Mesenchymal stem cell (in vitro differentiated cells and primary cell): Measurements from ENCODE around the gene GAS7.

Experiments used
- DNase-seq: peaks from one replicate; pipeline ENCODE4 v3.0.0-alpha.2; 2013
- H2AFZ ChIP-seq: one replicate; pipeline ENCODE4 v1.6.1; 2013; ENCODE audit warnings: low read depth, mild to moderate bottlenecking, control low read depth, inconsistent platforms, low read length, moderate library complexity
- H2AK5ac ChIP-seq: 2 replicates; pipeline ENCODE4 v1.6.1; 2013; ENCODE audit warnings: low read length, moderate library complexity, mild to moderate bottlenecking, inconsistent platforms; ENCODE audit not compliant: severe bottlenecking
- H2BK120ac ChIP-seq: one replicate; pipeline ENCODE4 v1.6.1; 2013; ENCODE audit warnings: low read depth, mild to moderate bottlenecking, inconsistent platforms, low read length, moderate library complexity
- H2BK12ac ChIP-seq, 2 experiments: one replicate each; pipeline ENCODE4 v1.6.1; 2013; ENCODE audit warnings: inconsistent platforms in 2 of 2, low read length in 2 of 2, mild to moderate bottlenecking in 2 of 2, moderate library complexity in 2 of 2, control low read depth in 1 of 2
- H2BK15ac ChIP-seq: one replicate; pipeline ENCODE4 v1.6.1; 2013; ENCODE audit warnings: mild to moderate bottlenecking, low read depth, inconsistent platforms; ENCODE audit not compliant: poor library complexity, severe bottlenecking
- H2BK5ac ChIP-seq: 2 replicates; pipeline ENCODE4 v1.6.1; 2013; ENCODE audit warnings: low read depth, mild to moderate bottlenecking, low read length, control low read depth, inconsistent platforms; ENCODE audit not compliant: poor library complexity, severe bottlenecking
- H3K14ac ChIP-seq, 2 experiments: one replicate each; pipeline ENCODE4 v1.6.1; 2013; ENCODE audit warnings: inconsistent platforms in 2 of 2, low read length in 2 of 2, control low read depth in 1 of 2, mild to moderate bottlenecking in 1 of 2, moderate library complexity in 1 of 2
- H3K18ac ChIP-seq, 2 experiments: one replicate each; pipeline ENCODE4 v1.6.1; 2013; ENCODE audit warnings: inconsistent platforms in 2 of 2, low read length in 2 of 2, control low read depth in 1 of 2, low read depth in 1 of 2, mild to moderate bottlenecking in 1 of 2
- H3K23ac ChIP-seq, 2 experiments: one replicate each; pipeline ENCODE4 v1.6.1; 2013; ENCODE audit warnings: inconsistent platforms in 2 of 2, low read length in 2 of 2, mild to moderate bottlenecking in 2 of 2, moderate library complexity in 2 of 2, control low read depth in 1 of 2
- H3K27ac ChIP-seq: 2 replicates; pipeline ENCODE4 v1.5.1; 2013; ENCODE audit warnings: mild to moderate bottlenecking, moderate library complexity, low read length, control low read depth, inconsistent platforms; ENCODE audit not compliant: poor library complexity, severe bottlenecking
- H3K27me3 ChIP-seq, 2 experiments: 2 replicates each; pipeline versions ENCODE4 v1.6.1 to v1.7.0; 2013; ENCODE audit warnings: low read length in 2 of 2, mild to moderate bottlenecking in 2 of 2, moderate library complexity in 2 of 2, control low read depth in 1 of 2, inconsistent platforms in 1 of 2; ENCODE audit not compliant: control insufficient read depth in 1 of 2, insufficient read depth in 1 of 2
- H3K36me3 ChIP-seq, 2 experiments: 2 replicates each; pipeline versions ENCODE4 v1.6.1 to v1.7.0; 2013; ENCODE audit warnings: low read length in 2 of 2, control low read depth in 1 of 2, inconsistent platforms in 1 of 2, low read depth in 1 of 2, mild to moderate bottlenecking in 1 of 2; ENCODE audit not compliant: insufficient read depth in 2 of 2, control insufficient read depth in 1 of 2
- H3K4ac ChIP-seq, 2 experiments: one replicate each; pipeline ENCODE4 v1.6.1; 2013; ENCODE audit warnings: inconsistent platforms in 2 of 2, low read length in 2 of 2, mild to moderate bottlenecking in 2 of 2, moderate library complexity in 2 of 2, control low read depth in 1 of 2, low read depth in 1 of 2
- H3K4me1 ChIP-seq: 2 replicates; pipeline ENCODE4 v1.6.1; 2013; ENCODE audit warnings: low read depth, low read length, control low read depth; ENCODE audit not compliant: control insufficient read depth, insufficient read depth
- H3K4me2 ChIP-seq: 2 replicates; pipeline ENCODE4 v1.6.1; 2013; ENCODE audit warnings: low read length, mild to moderate bottlenecking, inconsistent platforms; ENCODE audit not compliant: poor library complexity, severe bottlenecking
- H3K4me3 ChIP-seq, 2 experiments: 2 replicates each; pipeline versions ENCODE4 v1.5.1 to v1.7.0; 2013; ENCODE audit warnings: low read length in 2 of 2, mild to moderate bottlenecking in 2 of 2, control low read depth in 1 of 2, low read depth in 1 of 2; ENCODE audit not compliant: insufficient read depth in 1 of 2
- H3K79me1 ChIP-seq: replicated peaks from 2 replicates; pipeline ENCODE4 v1.6.1; 2013; ENCODE audit warnings: mild to moderate bottlenecking, control low read depth, low read length, inconsistent platforms; ENCODE audit not compliant: poor library complexity, severe bottlenecking
- H3K9ac ChIP-seq: 2 replicates; pipeline ENCODE4 v1.7.0; 2013; ENCODE audit warnings: mild to moderate bottlenecking, low read length, moderate library complexity
- H3K9me3 ChIP-seq: 2 replicates; pipeline ENCODE4 v1.7.0; 2013; ENCODE audit warnings: mild to moderate bottlenecking, low read length; ENCODE audit not compliant: control insufficient read depth
- H4K8ac ChIP-seq: one replicate; pipeline ENCODE4 v1.6.1; 2013; ENCODE audit warnings: inconsistent platforms, mild to moderate bottlenecking, low read length, moderate library complexity
- H4K91ac ChIP-seq: one replicate; pipeline ENCODE4 v1.6.1; 2013; ENCODE audit warnings: mild to moderate bottlenecking, low read length, inconsistent platforms
- WGBS: methylation state at CpG from one replicate; pipeline ENCODE4 v1.1.7; 2013; ENCODE audit warnings: mixed read lengths; 5-methylcytosine and 5-hydroxymethylcytosine counted together

The GAS7 gene

DNA sequence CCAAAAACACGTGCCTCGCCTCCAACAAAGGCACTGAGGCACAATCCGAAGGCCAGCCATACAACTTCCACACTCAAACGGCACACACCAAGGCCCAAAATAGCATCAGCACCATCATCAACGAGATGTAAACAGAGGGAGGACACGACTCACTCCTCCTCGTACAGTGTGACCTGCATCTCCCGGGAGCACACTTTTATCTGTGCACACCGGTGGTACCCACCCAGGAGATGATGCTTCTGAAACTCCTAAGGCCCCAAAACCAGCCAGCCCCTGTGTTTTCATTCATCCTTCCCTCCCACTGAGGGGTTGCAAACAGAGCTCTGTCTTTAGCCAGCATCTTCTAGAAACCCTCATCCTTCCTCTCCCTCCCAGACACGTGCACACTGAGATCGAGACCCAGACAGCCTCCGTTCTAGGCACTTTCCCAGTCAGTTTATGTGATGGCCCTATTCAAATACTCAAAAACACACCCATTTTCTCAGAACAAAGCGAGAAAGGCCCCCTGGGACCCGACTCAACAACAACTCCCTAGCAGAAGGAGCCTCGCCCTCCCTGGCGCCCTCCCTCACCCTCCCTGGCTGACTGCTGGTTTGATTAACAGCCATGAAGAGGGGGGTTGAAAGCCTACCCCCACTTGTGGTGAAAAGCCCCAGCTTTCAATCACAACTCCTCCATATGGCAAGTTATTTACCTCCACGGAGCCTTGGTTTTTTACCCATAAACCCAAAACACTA is 76.3 kb downstream of the GAS7 start:
- H3K9ac ChIP-seq: peak overlapping the region; percentile 10
- H3K27me3 ChIP-seq: no peaks in the 10 kb centered on the region
- DNase-seq: no peak
- H2BK5ac ChIP-seq: no peak overlapping the region
- peak overlapping the region; percentile 50 for H2AK5ac ChIP-seq
- WGBS: 63% methylated on average over 16 of the region's 17 CpGs
- H3K14ac ChIP-seq: peak overlapping the region in 1 of 2 experiments; percentile 87
- no peak overlapping the region for H3K4me3 ChIP-seq
- peak overlapping the region; percentile 80 for H4K8ac ChIP-seq
- no peak overlapping the region for H3K27ac ChIP-seq
- H3K9me3 ChIP-seq: no peaks in the 10 kb centered on the region
- peak overlapping the region; percentile 51 to 94 for H2BK12ac ChIP-seq
- H3K36me3 ChIP-seq: no peaks in the 10 kb centered on the region
- peaks cover 45% of the 10 kb centered on the region for H3K4me1 ChIP-seq
- H3K4me2 ChIP-seq: no peak overlapping the region
- H4K91ac ChIP-seq: peak overlapping the region; percentile 87
- peak overlapping the region; percentile 91 for H2BK15ac ChIP-seq
- H2BK120ac ChIP-seq: no peak overlapping the region
- H3K18ac ChIP-seq: peak overlapping the region; percentile 81 to 95
- peaks cover 4% of the 10 kb centered on the region for H3K79me1 ChIP-seq
- H2AFZ ChIP-seq: peak overlapping the region; percentile 8
- no peak overlapping the region for H3K23ac ChIP-seq
- H3K4ac ChIP-seq: peak overlapping the region; percentile 59 to 78

DNA sequence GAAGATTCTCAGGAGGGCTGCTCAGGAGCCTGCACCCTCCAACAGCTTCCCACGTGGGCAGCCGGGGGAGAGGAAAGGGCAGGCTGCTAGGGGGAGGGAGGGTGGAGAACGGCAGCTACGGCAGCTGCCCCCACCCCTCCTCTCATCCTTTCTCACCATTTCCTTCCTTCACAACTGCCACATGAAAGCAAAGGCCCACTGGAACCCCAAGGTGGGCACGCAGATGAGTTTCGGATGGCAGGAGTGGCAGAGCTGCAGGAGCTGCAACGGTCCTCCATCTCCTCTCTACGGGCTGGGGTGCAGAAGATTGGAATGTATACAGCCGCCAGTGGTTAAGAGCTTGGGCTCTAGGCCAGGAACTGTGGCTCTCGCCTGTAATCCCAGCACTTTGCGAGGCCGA is 77.7 kb downstream of the GAS7 start:
- no peaks in the 10 kb centered on the region for H3K27me3 ChIP-seq
- H3K14ac ChIP-seq: no peak overlapping the region
- no peaks in the 10 kb centered on the region for H3K36me3 ChIP-seq
- peak overlapping the region; percentile 4 for H4K8ac ChIP-seq
- H3K4me3 ChIP-seq: no peak overlapping the region
- DNase-seq: peak; percentile 61
- H3K79me1 ChIP-seq: peaks cover 4% of the 10 kb centered on the region
- H3K4me2 ChIP-seq: no peak overlapping the region
- peak overlapping the region; percentile 64 for H2BK120ac ChIP-seq
- no peak overlapping the region for H2AFZ ChIP-seq
- peak overlapping the region in 1 of 2 experiments; percentile 15 for H3K4ac ChIP-seq
- H2BK5ac ChIP-seq: no peak overlapping the region
- H2BK15ac ChIP-seq: peak overlapping the region; percentile 6
- 44% methylated on average over 8 of the region's 12 CpGs for WGBS
- H3K18ac ChIP-seq: peak overlapping the region in 1 of 2 experiments; percentile 0
- no peaks in the 10 kb centered on the region for H3K9me3 ChIP-seq
- peaks cover 34% of the 10 kb centered on the region for H3K4me1 ChIP-seq
- H3K27ac ChIP-seq: no peak overlapping the region
- H2BK12ac ChIP-seq: peak overlapping the region; percentile 69 to 82
- no peak overlapping the region for H2AK5ac ChIP-seq
- no peak overlapping the region for H3K9ac ChIP-seq
- H3K23ac ChIP-seq: no peak overlapping the region
- H4K91ac ChIP-seq: no peak overlapping the region

DNA sequence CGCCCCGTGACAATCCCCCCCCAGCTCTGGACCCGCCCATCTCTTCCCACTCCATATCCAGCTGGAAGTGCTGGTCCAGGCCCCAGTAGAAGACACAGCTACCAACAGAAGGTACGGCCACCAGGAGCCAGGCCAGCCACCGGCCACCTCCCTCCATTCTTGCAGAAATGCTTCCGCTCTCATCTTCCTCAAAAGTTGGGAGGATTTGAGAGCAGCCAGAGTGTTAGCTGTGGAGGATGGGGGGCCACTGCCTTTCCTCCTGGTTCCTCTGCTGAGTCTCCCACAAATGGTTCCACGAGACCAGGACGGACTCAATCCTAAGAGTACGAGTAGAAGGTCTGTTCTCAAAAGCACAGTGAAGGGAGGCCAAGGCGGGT is 78.3 kb downstream of the GAS7 start:
- WGBS: 72% methylated on average over 10 of the region's 10 CpGs

DNA sequence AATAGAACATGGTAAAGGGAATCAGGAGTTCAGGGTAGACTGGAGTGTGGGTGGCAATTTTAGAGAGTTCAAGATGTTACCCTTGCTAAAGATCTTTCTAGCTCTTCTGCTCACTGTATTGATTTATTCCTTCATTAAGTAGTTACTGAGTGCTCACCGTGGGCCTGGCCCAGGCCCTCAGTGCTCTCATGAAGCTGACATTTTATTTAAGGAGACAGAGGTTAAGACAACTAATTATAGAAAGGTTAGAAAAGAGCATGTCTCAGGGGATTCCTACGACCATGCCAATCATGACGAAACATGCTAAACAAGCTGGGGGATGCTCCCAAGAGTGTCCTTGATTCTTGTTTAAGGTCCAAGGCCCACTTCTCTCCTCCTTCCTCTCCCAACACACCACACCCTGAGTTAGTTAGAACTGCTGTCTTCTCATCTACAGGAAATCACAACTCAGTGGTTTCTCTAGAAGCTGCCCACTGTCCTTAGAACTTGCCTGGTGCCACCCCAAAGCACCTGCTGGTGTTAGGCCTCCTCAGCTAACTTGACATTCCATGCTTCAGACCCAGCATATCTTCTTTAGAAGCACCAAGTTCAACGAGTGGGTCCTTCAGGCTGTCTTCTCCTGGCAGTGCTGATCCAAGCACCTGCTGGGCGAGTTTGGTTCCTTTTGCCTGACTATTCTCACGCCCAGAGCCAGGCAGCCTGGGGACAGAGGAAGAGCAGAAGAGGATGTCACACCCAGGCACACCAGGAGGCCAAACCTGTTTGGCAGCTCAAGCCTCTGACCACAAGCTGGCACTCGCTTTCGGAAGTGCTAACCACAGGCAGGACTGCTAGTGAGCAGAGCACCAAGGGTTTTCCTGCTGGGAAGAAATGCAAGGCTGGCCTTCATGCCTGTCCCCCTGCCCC is 79.0 kb downstream of the GAS7 start:
- peak overlapping the region; percentile 18 to 64 for H3K4ac ChIP-seq
- peak overlapping the region; percentile 72 for H4K91ac ChIP-seq
- no peak overlapping the region for H2BK5ac ChIP-seq
- H3K9me3 ChIP-seq: no peaks in the 10 kb centered on the region
- peak overlapping the region; percentile 31 for H4K8ac ChIP-seq
- no peak overlapping the region for H3K4me2 ChIP-seq
- 48% methylated on average over 8 of the region's 8 CpGs for WGBS
- H3K27me3 ChIP-seq: no peaks in the 10 kb centered on the region
- peak overlapping the region; percentile 8 for H2BK120ac ChIP-seq
- peak overlapping the region; percentile 54 to 81 for H3K18ac ChIP-seq
- no peak overlapping the region for H3K27ac ChIP-seq
- no peaks in the 10 kb centered on the region for H3K36me3 ChIP-seq
- peak overlapping the region; percentile 54 for H2AK5ac ChIP-seq
- no peak overlapping the region for H2BK15ac ChIP-seq
- H3K4me1 ChIP-seq: peaks cover 39% of the 10 kb centered on the region
- H3K4me3 ChIP-seq: no peak overlapping the region
- no peak overlapping the region for H2AFZ ChIP-seq
- H3K9ac ChIP-seq: no peak overlapping the region
- H2BK12ac ChIP-seq: peak overlapping the region; percentile 75 to 92
- peaks cover 4% of the 10 kb centered on the region for H3K79me1 ChIP-seq
- H3K23ac ChIP-seq: no peak overlapping the region
- H3K14ac ChIP-seq: no peak overlapping the region
- no peak for DNase-seq

More for the DNA sequence above, 78.3 kb downstream of the GAS7 start:
- Histone ChIP-seq H2AK5ac (peak overlapping the region; percentile 8), H3K9me3 (no peaks in the 10 kb centered on the region), H2BK120ac (peak overlapping the region; percentile 22), H2BK12ac (peak overlapping the region; percentile 8 to 34), H3K4ac (peak overlapping the region in 1 of 2 experiments; percentile 66), H3K18ac (peak overlapping the region in 1 of 2 experiments; percentile 81), H3K9ac (no peak overlapping the region), H4K8ac (peak overlapping the region; percentile 69), H3K4me1 (peaks cover 36% of the 10 kb centered on the region), H2BK15ac (no peak overlapping the region), H3K27me3 (no peaks in the 10 kb centered on the region), H2BK5ac (no peak overlapping the region), H2AFZ (no peak overlapping the region), H3K14ac (no peak overlapping the region), H3K4me2 (no peak overlapping the region), H3K79me1 (peaks cover 4% of the 10 kb centered on the region), H3K27ac (no peak overlapping the region), H4K91ac (peak overlapping the region; percentile 80), H3K4me3 (no peak overlapping the region), H3K36me3 (no peaks in the 10 kb centered on the region), H3K23ac (no peak overlapping the region)
- no peak for DNase-seq
